ENCODE data around the gene LDAF1.
"Not testable (repeated sequence)": the region's sequence is repeated elsewhere in the genome, so short reads cannot be mapped to it uniquely, and the experiment has no call there.

Gene LDAF1

DNA sequence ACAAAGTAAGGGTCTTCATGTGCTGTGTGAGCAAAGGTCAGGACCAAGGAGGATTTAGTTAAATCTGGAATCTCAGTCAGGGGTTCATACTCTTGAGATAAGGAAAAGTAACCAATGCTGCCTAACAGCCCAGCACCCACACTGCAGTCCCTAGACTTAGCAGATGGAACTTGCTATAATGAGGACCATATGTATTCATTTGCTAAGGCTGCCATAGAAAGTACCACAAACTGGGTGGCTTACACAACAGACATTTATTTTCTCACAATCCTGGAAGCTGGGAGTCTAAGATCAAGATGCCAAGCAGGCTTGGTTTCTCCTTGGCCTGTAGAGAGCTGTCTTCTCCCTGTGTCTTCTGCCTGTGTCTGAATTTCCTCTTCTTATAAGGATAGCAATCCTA lies 32.1 kb downstream of the LDAF1 start:
- DNase-seq (no peak), ATAC-seq (replicated peaks) (no peak)
- H3K9me3 Mint-ChIP-seq: peaks cover 0 to 2% of the 10 kb centered on the region in 2 donors
- peaks cover 4 to 5% of the 10 kb centered on the region in 2 donors for H3K4me1 Mint-ChIP-seq (ENCODE audit: low read depth in 2 of 2)
- no peak overlapping the region for H3K27ac Mint-ChIP-seq
- no peaks in the 10 kb centered on the region for H3K36me3 Mint-ChIP-seq (ENCODE audit: insufficient read depth)
- H3K4me3 Mint-ChIP-seq: no peak overlapping the region
- H3K27me3 Mint-ChIP-seq: peaks cover 21 to 50% of the 10 kb centered on the region in 2 donors

DNA sequence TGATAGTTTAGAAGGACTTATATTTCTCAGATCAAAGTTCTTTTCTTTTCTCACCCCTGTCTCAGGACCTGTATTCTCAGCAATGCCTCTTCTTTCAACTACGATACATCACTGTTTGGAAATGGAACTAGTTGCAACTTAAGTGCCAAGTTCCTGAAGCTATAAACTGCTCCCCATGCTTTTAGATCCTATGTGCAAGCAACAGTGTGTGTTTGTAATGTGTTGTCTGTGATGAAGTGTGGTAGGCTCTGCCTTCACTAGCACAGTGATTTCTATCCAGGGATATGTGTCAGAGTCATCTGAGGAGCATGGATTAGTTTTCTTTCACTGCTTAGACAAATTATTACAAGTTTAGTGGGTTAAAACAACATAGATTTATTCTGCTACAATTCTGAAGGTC lies 34.5 kb downstream of the LDAF1 start:
- H3K4me1 Mint-ChIP-seq (ENCODE audit: low read depth in 2 of 2): peaks cover 4 to 5% of the 10 kb centered on the region in 2 donors
- H3K4me3 Mint-ChIP-seq: no peak overlapping the region
- H3K36me3 Mint-ChIP-seq (ENCODE audit: insufficient read depth): no peaks in the 10 kb centered on the region
- DNase-seq: no peak
- peaks cover 28 to 74% of the 10 kb centered on the region in 2 donors for H3K27me3 Mint-ChIP-seq
- no peak for ATAC-seq (replicated peaks)
- H3K9me3 Mint-ChIP-seq: peaks cover 0 to 2% of the 10 kb centered on the region in 2 donors
- H3K27ac Mint-ChIP-seq: no peak overlapping the region

DNA sequence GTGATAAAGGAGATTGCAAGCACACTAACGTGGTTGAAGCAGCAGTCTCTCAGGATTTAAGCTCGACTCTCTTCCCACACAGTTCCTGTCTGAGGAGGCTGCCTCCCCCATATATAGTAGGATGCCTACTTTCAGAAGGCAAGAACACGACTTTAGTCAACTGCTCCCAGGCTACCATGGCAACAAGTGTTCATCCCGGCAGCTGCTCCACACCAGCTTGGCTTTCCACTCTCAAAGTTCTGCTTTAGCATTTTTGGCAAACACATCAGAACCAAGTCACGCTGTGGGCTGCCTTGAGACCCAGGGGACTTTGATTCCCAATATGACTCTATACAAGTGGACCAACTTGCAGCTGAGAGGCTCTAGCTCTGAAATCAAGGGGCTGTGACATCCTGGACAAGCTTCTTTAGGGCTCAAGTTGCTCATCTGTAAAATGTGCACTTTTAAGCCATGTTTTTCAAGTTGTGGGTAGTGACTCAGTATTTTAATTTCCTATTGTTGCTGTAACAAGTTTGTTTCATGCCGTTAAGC lies 36.4 kb downstream of the LDAF1 start:
- H3K4me1 Mint-ChIP-seq (ENCODE audit: low read depth in 2 of 2): no peaks in the 10 kb centered on the region
- H3K27me3 Mint-ChIP-seq: peaks cover 35 to 90% of the 10 kb centered on the region in 2 donors
- no peak overlapping the region for H3K4me3 Mint-ChIP-seq
- H3K36me3 Mint-ChIP-seq (ENCODE audit: insufficient read depth): no peaks in the 10 kb centered on the region
- H3K9me3 Mint-ChIP-seq: peaks cover 0 to 2% of the 10 kb centered on the region in 2 donors
- H3K27ac Mint-ChIP-seq: no peak overlapping the region
- ATAC-seq (replicated peaks): no peak
- no peak for DNase-seq

- not testable (repeated sequence) for H3K27ac Mint-ChIP-seq; H3K4me3 Mint-ChIP-seq; H3K36me3 Mint-ChIP-seq (ENCODE audit: insufficient read depth); H3K9me3 Mint-ChIP-seq; ATAC-seq (replicated peaks); H3K4me1 Mint-ChIP-seq (ENCODE audit: low read depth in 2 of 2); DNase-seq
- H3K27me3 Mint-ChIP-seq: peaks cover 33 to 90% of the 10 kb centered on the region in 2 donors
Observed at GRCh38 chr16:21195330-21195729, 36.9 kb downstream of the LDAF1 start.

DNA sequence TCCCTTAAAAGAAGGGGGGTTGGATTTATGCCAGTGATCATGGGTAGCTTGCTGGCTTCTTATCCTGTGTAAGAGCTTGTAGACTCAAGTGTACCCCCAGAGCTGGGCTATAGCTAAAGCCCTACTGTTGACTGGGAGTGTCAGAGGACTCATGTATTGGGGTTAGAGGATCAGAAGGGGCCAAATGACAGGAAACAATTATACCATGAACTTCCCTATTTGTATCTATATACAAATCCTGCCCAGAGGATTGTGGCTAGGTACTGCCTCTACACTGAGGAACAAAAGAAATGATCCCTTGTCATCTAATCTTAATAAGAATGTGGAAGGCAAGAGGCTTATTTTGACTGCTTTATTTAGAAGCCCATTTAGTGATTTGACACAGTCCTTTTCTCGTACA lies 38.6 kb downstream of the LDAF1 start:
- H3K4me3 Mint-ChIP-seq: no peak overlapping the region
- no peak overlapping the region for H3K27ac Mint-ChIP-seq
- H3K27me3 Mint-ChIP-seq: peaks cover 39 to 100% of the 10 kb centered on the region in 2 donors
- no peak for DNase-seq
- no peaks in the 10 kb centered on the region for H3K4me1 Mint-ChIP-seq (ENCODE audit: low read depth in 2 of 2)
- H3K36me3 Mint-ChIP-seq (ENCODE audit: insufficient read depth): no peaks in the 10 kb centered on the region
- ATAC-seq (replicated peaks): no peak
- no peaks in the 10 kb centered on the region for H3K9me3 Mint-ChIP-seq

DNA sequence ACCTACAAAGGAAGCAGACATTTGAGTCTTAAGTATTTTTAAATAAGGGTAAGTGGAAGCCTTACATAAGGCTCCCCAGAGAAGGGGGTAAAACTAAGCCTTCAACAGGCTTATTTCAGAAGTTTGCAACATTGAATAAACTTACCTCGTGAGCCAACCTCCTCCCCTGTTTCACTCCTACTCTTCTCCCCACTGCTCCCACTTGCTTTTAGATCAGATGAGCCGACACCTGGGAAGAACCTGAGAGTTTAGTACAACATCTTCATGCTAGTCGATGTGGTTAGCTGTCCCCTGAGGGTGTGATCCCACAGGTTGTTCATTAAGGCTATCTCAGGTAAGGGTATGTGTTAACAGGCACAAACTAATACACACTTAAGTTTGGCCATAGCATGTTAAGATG lies 39.1 kb downstream of the LDAF1 start:
- Mint-ChIP-seq H3K9me3 (no peaks in the 10 kb centered on the region), H3K4me3 (no peak overlapping the region), H3K27me3 (peaks cover 39 to 100% of the 10 kb centered on the region in 2 donors), H3K27ac (no peak overlapping the region), H3K36me3 (ENCODE audit: insufficient read depth) (no peaks in the 10 kb centered on the region), H3K4me1 (ENCODE audit: low read depth in 2 of 2) (no peaks in the 10 kb centered on the region)
- ATAC-seq (replicated peaks) (no peak), DNase-seq (no peak)

GRCh38 chr16:21199607-21200218 lies 41.2 kb downstream of the LDAF1 start:
- no peak overlapping the region for H3K27ac Mint-ChIP-seq
- no peaks in the 10 kb centered on the region for H3K36me3 Mint-ChIP-seq (ENCODE audit: insufficient read depth)
- DNase-seq (no peak), ATAC-seq (replicated peaks) (no peak)
- H3K27me3 Mint-ChIP-seq: peaks cover 32 to 80% of the 10 kb centered on the region in 2 donors
- no peaks in the 10 kb centered on the region for H3K4me1 Mint-ChIP-seq (ENCODE audit: low read depth in 2 of 2)
- no peaks in the 10 kb centered on the region for H3K9me3 Mint-ChIP-seq
- H3K4me3 Mint-ChIP-seq: no peak overlapping the region

DNA sequence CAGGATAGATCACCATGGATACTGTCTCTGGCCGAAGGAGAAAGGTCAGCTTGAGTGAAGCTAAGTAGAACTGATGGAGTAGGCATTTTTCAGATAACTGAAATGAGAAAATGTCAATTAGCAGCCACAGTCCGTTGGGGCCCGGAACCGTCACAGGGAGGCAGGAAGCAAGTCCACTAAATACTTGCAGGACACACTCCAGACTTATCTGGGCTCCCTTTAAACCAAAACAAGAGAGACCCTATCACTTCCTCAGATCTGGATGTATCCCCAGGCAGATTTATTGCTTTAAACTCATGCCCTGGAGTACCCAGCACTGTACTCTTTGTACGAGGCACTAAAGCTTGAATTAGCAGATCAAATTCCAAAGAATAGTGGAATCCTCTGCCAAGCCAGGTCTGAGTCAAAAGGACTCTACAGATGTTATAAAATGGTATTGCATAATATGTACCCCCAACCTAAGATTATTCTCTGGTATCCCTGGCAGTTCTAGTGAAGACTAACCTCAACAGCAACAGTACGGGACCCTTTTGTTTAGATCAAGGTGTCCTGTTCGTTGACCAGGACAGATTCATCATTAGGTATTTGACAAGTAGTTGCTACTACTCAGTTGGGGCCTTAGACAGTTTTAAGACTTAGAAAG lies 44.8 kb downstream of the LDAF1 start:
- Mint-ChIP-seq H3K36me3 (ENCODE audit: insufficient read depth) (no peaks in the 10 kb centered on the region), H3K27ac (no peak overlapping the region), H3K9me3 (no peaks in the 10 kb centered on the region), H3K27me3 (peaks cover 16 to 68% of the 10 kb centered on the region in 2 donors), H3K4me1 (ENCODE audit: low read depth in 2 of 2) (no peaks in the 10 kb centered on the region), H3K4me3 (no peak overlapping the region)
- DNase-seq (no peak), ATAC-seq (replicated peaks) (no peak)

- H3K4me3 Mint-ChIP-seq: no peak overlapping the region
- no peaks in the 10 kb centered on the region for H3K36me3 Mint-ChIP-seq (ENCODE audit: insufficient read depth)
- H3K27me3 Mint-ChIP-seq: peaks cover 18 to 63% of the 10 kb centered on the region in 2 donors
- no peaks in the 10 kb centered on the region for H3K9me3 Mint-ChIP-seq
- no peak overlapping the region for H3K27ac Mint-ChIP-seq
- DNase-seq (no peak), ATAC-seq (replicated peaks) (no peak)
- no peaks in the 10 kb centered on the region for H3K4me1 Mint-ChIP-seq (ENCODE audit: low read depth in 2 of 2)
Observed at GRCh38 chr16:21205303-21205702, 46.8 kb downstream of the LDAF1 start.

- Mint-ChIP-seq H3K36me3 (ENCODE audit: insufficient read depth) (no peaks in the 10 kb centered on the region), H3K4me1 (ENCODE audit: low read depth in 2 of 2) (no peaks in the 10 kb centered on the region), H3K27me3 (peaks cover 21 to 63% of the 10 kb centered on the region in 2 donors), H3K27ac (no peak overlapping the region), H3K4me3 (no peak overlapping the region), H3K9me3 (no peaks in the 10 kb centered on the region)
- ATAC-seq (replicated peaks) (no peak), DNase-seq (no peak)
Observed at GRCh38 chr16:21206550-21206949, 48.1 kb downstream of the LDAF1 start.

GRCh38 chr16:21208446-21209230 lies 50.2 kb downstream of the LDAF1 start:
- ATAC-seq (replicated peaks): no peak
- H3K4me3 Mint-ChIP-seq: no peak overlapping the region
- no peaks in the 10 kb centered on the region for H3K4me1 Mint-ChIP-seq (ENCODE audit: low read depth in 2 of 2)

DNA sequence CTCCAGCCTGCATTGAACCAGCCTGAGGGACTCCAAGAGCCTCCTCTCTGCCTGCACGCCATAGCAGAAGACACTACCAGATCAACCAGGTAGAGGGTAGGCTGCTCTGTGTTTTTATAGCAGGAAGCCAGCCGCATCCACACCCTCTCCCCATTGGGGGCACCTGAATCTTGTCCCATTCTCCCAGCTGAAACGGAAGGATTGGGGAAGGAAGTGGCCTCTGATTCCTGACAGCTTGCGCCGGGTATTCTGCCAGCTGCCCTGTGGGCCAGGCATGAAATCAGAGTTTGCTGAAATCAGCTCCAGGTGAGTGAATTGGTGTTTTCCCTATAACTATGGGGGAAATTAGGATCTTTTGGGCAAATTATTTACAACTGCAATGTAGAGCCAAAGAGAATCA lies 53.0 kb downstream of the LDAF1 start, which contains the start of gene ZP2:
Gene ZP2 (minus strand): TSS at position 89 of the 400 bp plus-strand sequence. CDS start 27 bp downstream, at position 62.
- DNase-seq (no peak), ATAC-seq (replicated peaks) (no peak)
- peaks cover 45 to 84% of the 10 kb centered on the region in 2 donors for H3K27me3 Mint-ChIP-seq
- H3K27ac Mint-ChIP-seq: no peak within 1 kb of the TSS
- no peak within 1 kb of the TSS for H3K4me3 Mint-ChIP-seq
- H3K4me1 Mint-ChIP-seq (ENCODE audit: low read depth in 2 of 2): no peaks in the 10 kb centered on the region
- no peaks in the 10 kb centered on the region for H3K9me3 Mint-ChIP-seq
- no peaks in the 10 kb centered on the region for H3K36me3 Mint-ChIP-seq (ENCODE audit: insufficient read depth)

More at GRCh38 chr16:21208446-21209230, 50.2 kb downstream of the LDAF1 start:
- Mint-ChIP-seq H3K36me3 (ENCODE audit: insufficient read depth) (no peaks in the 10 kb centered on the region), H3K9me3 (no peaks in the 10 kb centered on the region), H3K27ac (no peak overlapping the region), H3K27me3 (peaks cover 33 to 72% of the 10 kb centered on the region in 2 donors)
- DNase-seq: no peak

GRCh38 chr16:21214086-21214485 lies 55.6 kb downstream of the LDAF1 start:
- DNase-seq: no peak
- Mint-ChIP-seq H3K27me3 (peaks cover 53 to 90% of the 10 kb centered on the region in 2 donors), H3K9me3 (no peaks in the 10 kb centered on the region), H3K27ac (no peak overlapping the region), H3K4me1 (ENCODE audit: low read depth in 2 of 2) (no peaks in the 10 kb centered on the region), H3K36me3 (ENCODE audit: insufficient read depth) (no peaks in the 10 kb centered on the region), H3K4me3 (no peak overlapping the region)
- ATAC-seq (replicated peaks): no peak
